ENCODE data around the gene MAGI2. TPM values are rescaled to one million over a fixed set of nuclear protein-coding genes. Genes with fewer than 3 reads are reported as not detected.

The MAGI2 gene
- total and polyA plus RNA-seq, 2 of the 13 experiments (the other 11 are each of a cell fraction or from before 2014, with no cell fraction given): 1.5 to 3.8 TPM

GRCh38 chr7:78253850-78254725 is 1199.4 kb downstream of the MAGI2 start:
- no peak for DNase-seq (ENCODE audit: low spot score)
- in situ Hi-C loops (cut with HindIII; ENCODE audit: extremely low pct_ligation_motif_present, low pct_unique_long_range_greater_than_20kb) (no loop called here), intact Hi-C loops (cut with micrococcal nuclease; ENCODE audit: unreplicated experiment) (no loop called here)
- no peak for FAIRE-seq
- Histone ChIP-seq H3K9me3 (ENCODE audit: low read length) (no peaks in the 10 kb centered on the region), H3K27ac (ENCODE audit: extremely low read length, insufficient read depth, low read length) (no peak overlapping the region), H4K20me1 (ENCODE audit: insufficient read depth, low read length) (no peaks in the 10 kb centered on the region), H3K36me3 (replicated peaks in 1 of 2; ENCODE audit: control insufficient read depth in 1 of 2, insufficient read depth in 2 of 2, low read length in 2 of 2) (no peaks in the 10 kb centered on the region), H2AFZ (ENCODE audit: low read length) (no peak overlapping the region), H3K4me1 (ENCODE audit: insufficient read depth, low read length) (no peaks in the 10 kb centered on the region), H3K9ac (ENCODE audit: insufficient read depth, low read depth, low read length) (no peak overlapping the region), H3K4me2 (ENCODE audit: low read depth, low read length) (no peak overlapping the region), H3K27me3 (ENCODE audit: control insufficient read depth in 1 of 2, insufficient read depth in 2 of 2, low read length in 2 of 2) (no peaks in the 10 kb centered on the region), H3K79me2 (ENCODE audit: insufficient read depth, low read length) (no peaks in the 10 kb centered on the region), H3K4me3 (replicated peaks in 1 of 3; ENCODE audit: insufficient read depth in 1 of 3, low read depth in 2 of 3, low read length in 3 of 3) (no peak overlapping the region)
- ChIA-PET POLR2A (no interaction called here), CTCF (ENCODE audit: low intra/inter-chr PET ratio, low total read pairs) (no interaction called here)
- no peak for ATAC-seq
- WGBS (ENCODE audit: low lambda C conversion rate): 35% methylated on average over 4 of the region's 4 CpGs
- BruUV-seq (replicated peaks): no TSS peak
- TF ChIP-seq MIER2 (CRISPR knock-in tag; IDR thresholded peaks at IDR 0.05): no peak
- TF ChIP-seq, protein P1, sequence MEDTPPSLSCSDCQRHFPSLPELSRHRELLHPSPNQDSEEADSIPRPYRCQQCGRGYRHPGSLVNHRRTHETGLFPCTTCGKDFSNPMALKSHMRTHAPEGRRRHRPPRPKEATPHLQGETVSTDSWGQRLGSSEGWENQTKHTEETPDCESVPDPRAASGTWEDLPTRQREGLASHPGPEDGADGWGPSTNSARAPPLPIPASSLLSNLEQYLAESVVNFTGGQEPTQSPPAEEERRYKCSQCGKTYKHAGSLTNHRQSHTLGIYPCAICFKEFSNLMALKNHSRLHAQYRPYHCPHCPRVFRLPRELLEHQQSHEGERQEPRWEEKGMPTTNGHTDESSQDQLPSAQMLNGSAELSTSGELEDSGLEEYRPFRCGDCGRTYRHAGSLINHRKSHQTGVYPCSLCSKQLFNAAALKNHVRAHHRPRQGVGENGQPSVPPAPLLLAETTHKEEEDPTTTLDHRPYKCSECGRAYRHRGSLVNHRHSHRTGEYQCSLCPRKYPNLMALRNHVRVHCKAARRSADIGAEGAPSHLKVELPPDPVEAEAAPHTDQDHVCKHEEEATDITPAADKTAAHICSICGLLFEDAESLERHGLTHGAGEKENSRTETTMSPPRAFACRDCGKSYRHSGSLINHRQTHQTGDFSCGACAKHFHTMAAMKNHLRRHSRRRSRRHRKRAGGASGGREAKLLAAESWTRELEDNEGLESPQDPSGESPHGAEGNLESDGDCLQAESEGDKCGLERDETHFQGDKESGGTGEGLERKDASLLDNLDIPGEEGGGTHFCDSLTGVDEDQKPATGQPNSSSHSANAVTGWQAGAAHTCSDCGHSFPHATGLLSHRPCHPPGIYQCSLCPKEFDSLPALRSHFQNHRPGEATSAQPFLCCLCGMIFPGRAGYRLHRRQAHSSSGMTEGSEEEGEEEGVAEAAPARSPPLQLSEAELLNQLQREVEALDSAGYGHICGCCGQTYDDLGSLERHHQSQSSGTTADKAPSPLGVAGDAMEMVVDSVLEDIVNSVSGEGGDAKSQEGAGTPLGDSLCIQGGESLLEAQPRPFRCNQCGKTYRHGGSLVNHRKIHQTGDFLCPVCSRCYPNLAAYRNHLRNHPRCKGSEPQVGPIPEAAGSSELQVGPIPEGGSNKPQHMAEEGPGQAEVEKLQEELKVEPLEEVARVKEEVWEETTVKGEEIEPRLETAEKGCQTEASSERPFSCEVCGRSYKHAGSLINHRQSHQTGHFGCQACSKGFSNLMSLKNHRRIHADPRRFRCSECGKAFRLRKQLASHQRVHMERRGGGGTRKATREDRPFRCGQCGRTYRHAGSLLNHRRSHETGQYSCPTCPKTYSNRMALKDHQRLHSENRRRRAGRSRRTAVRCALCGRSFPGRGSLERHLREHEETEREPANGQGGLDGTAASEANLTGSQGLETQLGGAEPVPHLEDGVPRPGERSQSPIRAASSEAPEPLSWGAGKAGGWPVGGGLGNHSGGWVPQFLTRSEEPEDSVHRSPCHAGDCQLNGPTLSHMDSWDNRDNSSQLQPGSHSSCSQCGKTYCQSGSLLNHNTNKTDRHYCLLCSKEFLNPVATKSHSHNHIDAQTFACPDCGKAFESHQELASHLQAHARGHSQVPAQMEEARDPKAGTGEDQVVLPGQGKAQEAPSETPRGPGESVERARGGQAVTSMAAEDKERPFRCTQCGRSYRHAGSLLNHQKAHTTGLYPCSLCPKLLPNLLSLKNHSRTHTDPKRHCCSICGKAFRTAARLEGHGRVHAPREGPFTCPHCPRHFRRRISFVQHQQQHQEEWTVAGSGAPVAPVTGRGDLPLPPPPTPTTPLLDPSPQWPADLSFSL (CRISPR knock-in tag; IDR thresholded peaks at IDR 0.05): no peak
- TF ChIP-seq BORCS8-MEF2B (CRISPR knock-in tag; IDR thresholded peaks at IDR 0.05): no peak
- TF ChIP-seq KAT7 (CRISPR knock-in tag; IDR thresholded peaks at IDR 0.05; ENCODE audit: borderline replicate concordance): no peak
- TF ChIP-seq ZC3H13 (CRISPR knock-in tag; IDR thresholded peaks at IDR 0.05): no peak
- TF ChIP-seq SMYD3 (CRISPR knock-in tag; IDR thresholded peaks at IDR 0.05): no peak
- no peak for TF ChIP-seq HOXA3 (CRISPR knock-in tag; IDR thresholded peaks at IDR 0.05)
- 0 out of 2 replicates have a peak, but pooled peaks have one; percentile 14 for TF ChIP-seq MAFF (IDR thresholded peaks at IDR 0.05; ENCODE audit: low read depth, low read length)
- TF ChIP-seq MAFK (conservative IDR thresholded peaks at IDR 0.05 in 1 of 2, IDR thresholded peaks at IDR 0.05 in 1 of 2; ENCODE audit: low read length in 2 of 2): peak in 1 of 2 experiments; percentile 60; a peak in 2 of 4 replicates
- no peak for TF ChIP-seq ZNF501 (CRISPR knock-in tag; IDR thresholded peaks at IDR 0.05)
- no peak for TF ChIP-seq ARID4A (CRISPR knock-in tag; IDR thresholded peaks at IDR 0.05; ENCODE audit: borderline replicate concordance)
